PC-3 (cell line): Measurements from ENCODE around the gene DYNC1I1. TPM values are rescaled to one million over a fixed set of nuclear protein-coding genes. Genes with fewer than 3 reads are reported as not detected.

Source experiments
- ATAC-seq: fragments of 200-7000 bp; cut with Tn5 transposase; 2 replicates; pipeline ENCODE4 v1.9.1; 2020; ENCODE audit warnings: mild to moderate bottlenecking, moderate library complexity
- BruUV-seq: library from RNA; stranded (reverse); fragments of 400-500 nt; replicated peaks from 2 replicates; lab custom pipeline; 2021; lab: Mats Ljungman, UMichigan
- CTCF ChIA-PET: fragments of 300-600 bp; sonication (Branson Sonifier 250); formaldehyde crosslinking; loops from one replicate; lab custom pipeline; 2022; ENCODE audit warnings: antibody characterized with exemption; lab: Charles Lee
- POLR2A ChIA-PET: fragments of 300-600 bp; sonication (Branson Sonifier 250); formaldehyde crosslinking; loops from one replicate; lab custom pipeline; 2022; ENCODE audit warnings: antibody characterized with exemption; ENCODE audit not compliant: unreplicated experiment; lab: Charles Lee
- DNase-seq: peaks from one replicate; pipeline ENCODE4 v3.0.0-alpha.2; 2015
- H2AFZ ChIP-seq: fragments of 300-600 bp; sonication (generic); 2 replicates; pipeline ENCODE4 v1.6.0; 2016; ENCODE audit warnings: antibody characterized with exemption, low read length
- H3F3A ChIP-seq: fragments of 300-600 bp; sonication (generic); one replicate; pipeline ENCODE4 v1.6.0; 2017; ENCODE audit warnings: antibody characterized with exemption, low read length, control low read depth, mild to moderate bottlenecking; ENCODE audit not compliant: unreplicated experiment
- H3K27ac ChIP-seq: fragments of 300-600 bp; sonication (generic); 2 replicates; pipeline ENCODE4 v1.5.1; 2016; ENCODE audit warnings: mild to moderate bottlenecking, low read length
- H3K27me3 ChIP-seq: fragments of 300-600 bp; sonication (generic); 2 replicates; pipeline ENCODE4 v1.6.1; 2016; ENCODE audit warnings: low read length, mixed read lengths
- H3K36me3 ChIP-seq: fragments of 300-600 bp; sonication (generic); 2 replicates; pipeline ENCODE4 v1.6.1; 2016; ENCODE audit warnings: low read depth, mixed run types, low read length, mixed read lengths
- H3K4me1 ChIP-seq: fragments of 300-600 bp; sonication (generic); 2 replicates; pipeline ENCODE4 v1.5.1; 2016; ENCODE audit warnings: low read length; ENCODE audit not compliant: insufficient read depth
- H3K4me2 ChIP-seq: fragments of 300-600 bp; sonication (generic); 2 replicates; pipeline ENCODE4 v1.6.0; 2016; ENCODE audit warnings: low read length
- H3K4me3 ChIP-seq: fragments of 300-600 bp; sonication (generic); 2 replicates; pipeline ENCODE4 v1.5.1; 2016; ENCODE audit warnings: mild to moderate bottlenecking, low read length, mixed read lengths
- H3K79me2 ChIP-seq: fragments of 300-600 bp; sonication (generic); 2 replicates; pipeline ENCODE4 v1.6.1; 2017; ENCODE audit warnings: low read length, mixed read lengths
- H3K9ac ChIP-seq: fragments of 300-600 bp; sonication (generic); 2 replicates; pipeline ENCODE4 v1.6.0; 2016; ENCODE audit warnings: mild to moderate bottlenecking, low read length
- H3K9me2 ChIP-seq: fragments of 300-600 bp; sonication (generic); replicated peaks from 2 replicates; pipeline ENCODE4 v1.6.1; 2016; ENCODE audit warnings: mixed run types, low read length, mixed read lengths
- H3K9me3 ChIP-seq: fragments of 300-600 bp; sonication (generic); 2 replicates; pipeline ENCODE4 v1.6.1; 2016; ENCODE audit warnings: low read length, mixed read lengths
- H4K20me1 ChIP-seq: fragments of 300-600 bp; sonication (generic); 2 replicates; pipeline ENCODE4 v1.6.1; 2016; ENCODE audit warnings: low read length, mixed read lengths
- CTCF ChIP-seq: fragments of 300-600 bp; sonication (generic); conservative IDR thresholded peaks from 2 replicates; pipeline ENCODE4 v1.5.1; 2017; ENCODE audit warnings: antibody characterized with exemption, low read depth, mild to moderate bottlenecking, low read length
- EZH2 ChIP-seq: fragments of 300-600 bp; sonication (generic); IDR thresholded peaks from one replicate; pipeline ENCODE4 v1.6.1; 2017; ENCODE audit warnings: antibody characterized with exemption, mild to moderate bottlenecking, low read length; ENCODE audit not compliant: unreplicated experiment
- EZH2phosphoT487 ChIP-seq: fragments of 300-600 bp; sonication (generic); IDR thresholded peaks from 2 replicates; pipeline ENCODE4 v1.6.1; 2018; ENCODE audit warnings: mild to moderate bottlenecking, antibody characterized with exemption, low read length, borderline replicate concordance
- intact Hi-C: fragments of 100-400 bp; cut with micrococcal nuclease; formaldehyde crosslinking; loops from 2 replicates; pipeline ENCODE4 v1.9.0; 2023
- total RNA-seq: library from RNA; depleted of rRNA; stranded (reverse); fragments of >200 nt; gene quantifications from 2 replicates; pipeline ENCODE4 v1.2.3, GENCODE V29; 2014

The DYNC1I1 gene
- total RNA-seq, 1 experiment from 2014 or later, result 2.4 TPM

GRCh38 chr7:96088579-96088978 lies 316.2 kb downstream of the DYNC1I1 start:
- peak overlapping the region; percentile 54; the same call in 1 of the 2 replicates for H3K9ac ChIP-seq
- H3K27ac ChIP-seq, result peak overlapping the region; percentile 78
- H3K4me1 ChIP-seq, result peaks cover 50% of the 10 kb centered on the region
- peak overlapping the region; percentile 80 for H3K4me2 ChIP-seq
- CTCF ChIA-PET, result interaction anchor here (0.6 kb wide), 1 partner anchor 214 kb away, joined by 3 read pairs; no protein-coding TSS in a partner anchor
- H3K36me3 ChIP-seq, result no peaks in the 10 kb centered on the region
- no peaks in the 10 kb centered on the region for H3F3A ChIP-seq
- no peaks in the 10 kb centered on the region for H3K9me3 ChIP-seq
- peak overlapping the region; percentile 40 for H3K4me3 ChIP-seq
- no peaks in the 10 kb centered on the region for H3K9me2 ChIP-seq
- no peaks in the 10 kb centered on the region for H3K27me3 ChIP-seq
- no peaks in the 10 kb centered on the region for H4K20me1 ChIP-seq
- POLR2A ChIA-PET, result interaction anchor here (0.6 kb wide), 3 partner anchors 12 to 1000 kb away, joined by 3 to 5 read pairs (median 3); no protein-coding TSS in a partner anchor
- no peak overlapping the region for H2AFZ ChIP-seq
- intact Hi-C loops, result loop anchor here (5.0 kb wide), 3 partner anchors 129 to 459 kb away; partner anchors contain the start of gene SLC25A13
- TF ChIP-seq CTCF (no peak), EZH2 (no peak), EZH2phosphoT487 (no peak)
- ATAC-seq (peak; percentile 78), DNase-seq (peak; percentile 83)
- no TSS peak for BruUV-seq
- H3K79me2 ChIP-seq, result no peaks in the 10 kb centered on the region

DNA sequence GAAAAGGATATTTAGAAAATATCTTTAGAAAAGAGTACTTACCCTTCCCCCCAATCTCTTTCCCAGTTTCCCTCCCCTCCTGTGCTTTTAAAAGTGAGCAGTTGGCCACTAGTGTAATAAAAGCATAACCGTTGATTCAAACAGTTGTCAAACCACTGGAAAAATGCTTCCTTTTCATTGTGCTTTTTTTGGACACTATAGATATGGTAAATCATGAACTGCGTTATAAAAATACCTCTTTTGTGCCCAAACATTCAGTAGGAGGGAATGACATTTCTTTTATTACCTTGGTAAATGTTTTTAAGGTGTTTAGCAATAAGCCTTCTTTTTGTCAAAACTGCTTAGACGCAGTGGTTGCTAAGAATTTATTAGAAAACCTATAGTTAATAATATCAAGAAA lies 317.2 kb downstream of the DYNC1I1 start:
- ChIA-PET POLR2A (no interaction called here), CTCF (no interaction called here)
- ATAC-seq, result no peak
- Histone ChIP-seq H3K79me2 (no peaks in the 10 kb centered on the region), H4K20me1 (no peaks in the 10 kb centered on the region), H3K36me3 (no peaks in the 10 kb centered on the region), H3F3A (no peaks in the 10 kb centered on the region), H3K9me3 (no peaks in the 10 kb centered on the region), H3K4me1 (peaks cover 56% of the 10 kb centered on the region), H3K9ac (peak overlapping the region; percentile 30; the same call in 1 of the 2 replicates), H3K27me3 (no peaks in the 10 kb centered on the region), H3K4me3 (no peak overlapping the region), H2AFZ (no peak overlapping the region), H3K9me2 (no peaks in the 10 kb centered on the region), H3K4me2 (peak overlapping the region; percentile 80), H3K27ac (peak overlapping the region; percentile 78)
- DNase-seq, result no peak
- BruUV-seq, result no TSS peak
- TF ChIP-seq CTCF (no peak), EZH2 (no peak)
- intact Hi-C loops, result loop anchor here (5.0 kb wide), 3 partner anchors 128 to 458 kb away; partner anchors contain the start of gene SLC25A13

GRCh38 chr7:96090756-96091155 lies 318.4 kb downstream of the DYNC1I1 start:
- H3K79me2 ChIP-seq, result no peaks in the 10 kb centered on the region
- intact Hi-C loops, result no loop called here
- no peaks in the 10 kb centered on the region for H3K27me3 ChIP-seq
- no peak overlapping the region for H3K27ac ChIP-seq
- CTCF ChIA-PET, result no interaction called here
- no peaks in the 10 kb centered on the region for H3K9me3 ChIP-seq
- DNase-seq (no peak), ATAC-seq (no peak)
- H3K4me1 ChIP-seq, result peaks cover 46% of the 10 kb centered on the region
- no peak overlapping the region for H3K4me3 ChIP-seq
- TF ChIP-seq EZH2, result no peak
- BruUV-seq, result no TSS peak
- no peaks in the 10 kb centered on the region for H4K20me1 ChIP-seq
- no peaks in the 10 kb centered on the region for H3K36me3 ChIP-seq
- no peak overlapping the region for H2AFZ ChIP-seq
- H3K9me2 ChIP-seq, result no peaks in the 10 kb centered on the region
- H3K4me2 ChIP-seq, result no peak overlapping the region
- POLR2A ChIA-PET, result no interaction called here
- no peaks in the 10 kb centered on the region for H3F3A ChIP-seq
- H3K9ac ChIP-seq, result no peak overlapping the region
